Panc1 (cell line): ENCODE data around the gene NDUFV1. TPM values are rescaled to one million over a fixed set of nuclear protein-coding genes. Genes with fewer than 3 reads are reported as not detected.
"Not testable (repeated sequence)": the region's sequence is repeated elsewhere in the genome, so short reads cannot be mapped to it uniquely, and the experiment has no call there.

ENCODE experiments used
- ATAC-seq: fragments of 200-7000 bp; cut with Tn5 transposase; 2 replicates; pipeline ENCODE4 v1.9.1; 2020; ENCODE audit warnings: mild to moderate bottlenecking, moderate library complexity
- BruUV-seq: library from RNA; stranded (reverse); fragments of 400-500 nt; replicated peaks from 2 replicates; lab custom pipeline; 2021; lab: Mats Ljungman, UMichigan
- CTCF ChIA-PET: fragments of 300-600 bp; sonication (Branson Sonifier 250); formaldehyde crosslinking; loops from one replicate; lab custom pipeline; 2022; ENCODE audit warnings: antibody characterized with exemption; lab: Charles Lee
- POLR2A ChIA-PET: fragments of 300-600 bp; sonication (Branson Sonifier 250); formaldehyde crosslinking; loops from one replicate; lab custom pipeline; 2022; ENCODE audit warnings: antibody characterized with exemption; lab: Charles Lee
- DNase-seq: peaks from one replicate; pipeline ENCODE4 v3.0.0-alpha.2; 2010; ENCODE audit warnings: low read depth, low spot score
- H3K27ac ChIP-seq: 2 replicates; pipeline ENCODE4 v1.5.1; 2011; ENCODE audit warnings: mild to moderate bottlenecking, low read length, inconsistent platforms
- H3K27me3 ChIP-seq: fragments of 200-500 bp; sonication (Bioruptor generic); 2 replicates; pipeline ENCODE4 v1.6.0; 2014; ENCODE audit warnings: low read length, inconsistent platforms; ENCODE audit not compliant: control insufficient read depth, insufficient read depth
- H3K36me3 ChIP-seq: fragments of 200-500 bp; sonication (Bioruptor generic); 2 replicates; pipeline ENCODE4 v1.5.1; 2014; ENCODE audit warnings: inconsistent platforms, mild to moderate bottlenecking, low read length, moderate library complexity; ENCODE audit not compliant: control insufficient read depth, insufficient read depth
- H3K4me1 ChIP-seq: 2 replicates; pipeline ENCODE4 v1.5.1; 2011; ENCODE audit warnings: inconsistent platforms, mild to moderate bottlenecking, low read length, moderate library complexity; ENCODE audit not compliant: control insufficient read depth, insufficient read depth
- H3K4me3 ChIP-seq, 2 experiments: 2 replicates each; pipeline ENCODE4 v1.5.1; 2011 to 2012; ENCODE audit warnings: low read depth in 2 of 2, low read length in 2 of 2, mild to moderate bottlenecking in 2 of 2, inconsistent platforms in 1 of 2, moderate library complexity in 1 of 2
- H3K9me3 ChIP-seq: fragments of 200-500 bp; sonication (Bioruptor generic); 2 replicates; pipeline ENCODE4 v1.5.1; 2014; ENCODE audit warnings: low read depth, mild to moderate bottlenecking, inconsistent platforms, low read length, moderate library complexity; ENCODE audit not compliant: control insufficient read depth, insufficient read depth
- CTCF ChIP-seq: fragments of 450-650 bp; IDR thresholded peaks from 2 replicates; pipeline ENCODE4 v1.5.1; 2017; ENCODE audit warnings: mild to moderate bottlenecking
- POLR2AphosphoS5 ChIP-seq: IDR thresholded peaks from 2 replicates; pipeline ENCODE4 v1.6.1; 2012; ENCODE audit warnings: mild to moderate bottlenecking, low read depth, low read length, moderate library complexity
- REST ChIP-seq, 2 experiments: IDR thresholded peaks; 2 replicates each; pipeline ENCODE4 v1.6.1; 2011 to 2012; ENCODE audit warnings: low read depth in 2 of 2, control low read depth in 1 of 2, low read length in 1 of 2, mild to moderate bottlenecking in 1 of 2, moderate library complexity in 1 of 2; ENCODE audit not compliant: insufficient read depth in 1 of 2
- SIN3A ChIP-seq: IDR thresholded peaks from 2 replicates; pipeline ENCODE4 v1.6.1; 2012; ENCODE audit warnings: low read depth, mild to moderate bottlenecking, low read length, moderate library complexity, borderline replicate concordance; ENCODE audit not compliant: insufficient read depth
- TCF7L2 ChIP-seq: IDR thresholded peaks from 2 replicates; pipeline ENCODE4 v1.6.1; 2011; ENCODE audit warnings: mild to moderate bottlenecking, low read depth, low read length, inconsistent platforms
- in situ Hi-C: cut with HindIII; loops from 2 replicates; pipeline ENCODE4 v1.10.0; 2016; ENCODE audit warnings: low sequenced_read_pairs, low pct_unique_long_range_greater_than_20kb
- intact Hi-C: fragments of 100-400 bp; cut with micrococcal nuclease; formaldehyde crosslinking; loops from one replicate; pipeline ENCODE4 v1.10.0; 2022; ENCODE audit not compliant: unreplicated experiment
- total RNA-seq: library from RNA; stranded (reverse); gene quantifications from one replicate; pipeline ENCODE4 v1.2.1, GENCODE V29; 2021; ENCODE audit not compliant: unreplicated experiment

Gene NDUFV1
- total RNA-seq, 1 experiment from 2014 or later = 281 TPM

- BruUV-seq = no TSS peak
- in situ Hi-C loops = no loop called here
- POLR2A ChIA-PET = no interaction called here
These were observed 18.6 kb upstream of the NDUFV1 start for GRCh38 chr11:67588136-67588503.

GRCh38 chr11:67588899-67589415, 17.8 kb upstream of the NDUFV1 start:
- BruUV-seq, DNase-seq, H3K9me3 ChIP-seq, H3K4me1 ChIP-seq, H3K27ac ChIP-seq, H3K4me3 ChIP-seq, intact Hi-C loops, H3K27me3 ChIP-seq, ATAC-seq, H3K36me3 ChIP-seq, in situ Hi-C loops: not testable (repeated sequence)
- POLR2A ChIA-PET = interaction anchor here (0.5 kb wide), 1 partner anchor 357 kb away, joined by 3 read pairs; no protein-coding TSS in a partner anchor
- CTCF ChIA-PET = interaction anchor here (0.7 kb wide), 1 partner anchor 673 kb away, joined by 4 read pairs; no protein-coding TSS in a partner anchor

More at GRCh38 chr11:67588136-67588503, 18.6 kb upstream of the NDUFV1 start:
- no peaks in the 10 kb centered on the region for H3K9me3 ChIP-seq
- intact Hi-C loops = no loop called here
- H3K27ac ChIP-seq = no peak overlapping the region
- peaks cover 10% of the 10 kb centered on the region for H3K4me1 ChIP-seq
- CTCF ChIA-PET = no interaction called here
- H3K27me3 ChIP-seq = no peaks in the 10 kb centered on the region
- no peaks in the 10 kb centered on the region for H3K36me3 ChIP-seq
- DNase-seq (no peak), ATAC-seq (no peak)
- H3K4me3 ChIP-seq = no peak overlapping the region
- TF ChIP-seq SIN3A (no peak), TCF7L2 (no peak), CTCF (no peak), REST (IDR thresholded peaks at IDR 0.05; ENCODE audit: insufficient read depth in 1 of 2, low read depth in 2 of 2, low read length in 1 of 2) (no peak), POLR2AphosphoS5 (no peak)

- no TSS peak for BruUV-seq
- Histone ChIP-seq H3K36me3 (no peaks in the 10 kb centered on the region), H3K4me1 (no peaks in the 10 kb centered on the region), H3K27me3 (no peaks in the 10 kb centered on the region), H3K4me3 (no peak overlapping the region), H3K27ac (no peak overlapping the region), H3K9me3 (peaks cover 4% of the 10 kb centered on the region; the same call in 1 of the 2 replicates)
- DNase-seq (no peak), ATAC-seq (peak; percentile 41; the same call in 1 of the 2 replicates)
- POLR2A ChIA-PET = interaction anchor here (0.8 kb wide), 1 partner anchor 9 kb away, joined by 3 read pairs; the partner anchor contains the start of gene GSTP1
- intact Hi-C loops (no loop called here), in situ Hi-C loops (no loop called here)
- CTCF ChIA-PET = no interaction called here
- TF ChIP-seq POLR2AphosphoS5 (no peak), SIN3A (no peak), TCF7L2 (no peak), REST (IDR thresholded peaks at IDR 0.05; ENCODE audit: insufficient read depth in 1 of 2, low read depth in 2 of 2, low read length in 1 of 2) (no peak), CTCF (no peak)
These were observed 13.7 kb upstream of the NDUFV1 start for GRCh38 chr11:67592880-67593564.
